ENCODE results near the gene TTC28. TPM values are rescaled to one million over a fixed set of nuclear protein-coding genes. Genes with fewer than 3 reads are reported as not detected.

TTC28 gene
- total RNA-seq, 1 donor from 2014 or later = 88.8 TPM

DNA sequence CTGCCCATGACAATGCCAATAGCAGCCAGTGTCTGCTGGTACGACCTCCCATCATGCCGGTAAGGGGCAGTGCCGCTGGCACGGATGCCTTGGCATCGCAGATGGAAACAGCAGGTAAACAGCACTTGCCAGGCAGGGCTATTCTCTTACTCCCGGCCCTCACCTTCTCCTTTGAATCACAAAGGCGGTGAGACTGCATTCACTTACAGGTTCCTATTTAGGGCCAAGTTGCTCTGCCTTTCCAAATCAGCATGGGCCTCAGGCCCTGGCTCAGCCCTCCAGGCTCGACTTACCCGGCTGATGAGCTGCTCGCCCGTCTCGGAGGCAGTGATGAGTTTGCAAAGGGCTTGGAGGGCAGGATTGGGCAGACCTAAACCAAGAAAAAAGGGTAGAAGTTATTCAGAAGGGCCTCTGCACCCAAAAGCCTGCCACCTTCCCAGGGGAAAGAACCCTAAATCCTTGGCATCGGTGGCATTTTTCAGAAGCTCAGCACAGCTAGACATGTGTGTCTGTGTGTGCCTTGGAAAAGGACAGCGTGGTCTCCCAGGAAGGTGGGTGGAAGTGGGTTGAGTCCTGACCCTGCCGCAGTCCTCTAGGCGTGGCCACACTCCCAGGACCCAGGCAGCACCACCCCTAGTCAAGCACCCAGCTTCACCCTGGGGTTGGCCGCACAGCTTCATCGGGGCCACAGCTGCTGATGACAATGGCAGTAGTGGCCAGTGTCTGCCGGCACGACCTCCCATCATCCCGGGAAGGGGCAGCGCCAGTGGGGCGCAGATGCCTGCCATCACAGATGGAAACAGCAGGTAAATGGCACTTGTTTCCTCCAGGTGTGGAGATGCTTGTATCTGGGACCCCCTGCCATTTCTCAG lies 687.1 kb downstream of the TTC28 start:
- DNase-seq (ENCODE audit: low spot score) = no peak

DNA sequence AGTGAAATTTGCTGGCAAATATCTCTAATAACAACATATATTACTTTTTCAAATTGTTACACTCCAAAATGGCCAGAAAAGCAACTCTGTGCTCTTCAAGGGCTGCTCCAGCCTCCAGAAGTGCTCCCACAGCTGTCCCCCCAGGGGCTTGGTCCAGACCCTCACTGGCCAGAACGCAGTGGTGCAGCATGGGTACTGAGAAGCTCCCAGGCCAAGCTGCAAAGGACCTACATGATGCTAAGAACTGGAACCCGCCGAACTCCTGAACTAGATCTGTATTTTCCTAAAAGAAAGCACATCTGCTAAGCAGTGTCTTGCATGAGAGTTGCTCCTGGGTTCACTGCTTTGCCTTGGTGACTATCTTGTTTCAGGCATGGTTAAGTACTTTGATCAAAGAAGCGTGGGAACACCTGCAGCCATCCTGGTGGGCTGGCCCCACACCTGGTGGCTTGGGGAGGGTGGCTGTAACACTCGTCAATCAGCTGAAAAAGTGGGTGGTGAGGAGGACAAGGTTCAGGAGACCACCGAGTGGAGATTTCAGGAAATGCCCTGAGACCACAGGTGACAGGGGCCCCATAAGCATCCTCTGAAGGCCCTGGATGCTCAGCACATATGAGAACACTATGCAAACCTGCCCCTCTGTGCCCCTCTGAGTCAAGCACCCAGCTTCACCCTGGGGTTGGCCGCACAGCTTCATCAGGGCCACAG lies 687.9 kb downstream of the TTC28 start:
- DNase-seq (ENCODE audit: low spot score) = no peak

DNA sequence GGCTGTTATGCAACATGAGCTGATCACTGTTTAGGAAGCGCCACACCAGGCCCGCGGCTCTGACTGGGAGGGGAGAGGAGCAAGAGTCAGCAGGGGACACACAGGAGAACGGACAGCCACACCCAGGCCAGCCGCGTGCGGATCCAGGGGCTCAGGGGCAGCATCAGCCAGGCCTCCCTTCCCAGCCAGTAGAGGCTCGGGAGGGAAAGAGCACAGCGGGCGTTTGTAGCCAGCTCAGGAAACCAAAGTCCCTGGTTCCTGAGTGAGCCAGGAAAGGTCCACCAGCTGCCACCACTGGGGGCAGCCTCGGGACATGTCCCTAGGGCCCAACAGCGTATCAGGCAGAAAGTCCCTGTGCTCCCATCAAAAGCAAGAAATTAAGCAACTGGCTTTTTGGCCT lies 688.8 kb downstream of the TTC28 start:
- peak; percentile 39 for DNase-seq (ENCODE audit: low spot score)

DNA sequence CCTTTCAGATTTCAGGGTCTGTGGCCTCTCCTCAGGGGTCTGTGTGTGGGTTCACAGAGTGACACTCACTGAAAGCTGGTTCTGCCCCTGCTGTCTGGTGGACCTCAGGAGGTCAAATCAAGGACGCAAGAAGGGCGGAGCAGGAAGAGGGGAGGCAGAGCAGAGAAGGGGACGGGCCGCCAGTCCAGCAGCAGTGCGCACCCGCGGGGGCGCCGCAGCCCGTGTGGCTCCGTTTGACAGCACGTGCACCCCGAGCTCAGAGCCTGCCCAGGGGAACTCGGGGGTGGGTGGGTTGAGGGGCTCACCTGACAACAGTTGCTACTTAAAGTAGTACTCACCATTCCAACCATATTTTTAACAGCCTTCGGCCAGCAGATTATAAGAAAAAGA lies 689.2 kb downstream of the TTC28 start:
- no peak for DNase-seq (ENCODE audit: low spot score)

DNA sequence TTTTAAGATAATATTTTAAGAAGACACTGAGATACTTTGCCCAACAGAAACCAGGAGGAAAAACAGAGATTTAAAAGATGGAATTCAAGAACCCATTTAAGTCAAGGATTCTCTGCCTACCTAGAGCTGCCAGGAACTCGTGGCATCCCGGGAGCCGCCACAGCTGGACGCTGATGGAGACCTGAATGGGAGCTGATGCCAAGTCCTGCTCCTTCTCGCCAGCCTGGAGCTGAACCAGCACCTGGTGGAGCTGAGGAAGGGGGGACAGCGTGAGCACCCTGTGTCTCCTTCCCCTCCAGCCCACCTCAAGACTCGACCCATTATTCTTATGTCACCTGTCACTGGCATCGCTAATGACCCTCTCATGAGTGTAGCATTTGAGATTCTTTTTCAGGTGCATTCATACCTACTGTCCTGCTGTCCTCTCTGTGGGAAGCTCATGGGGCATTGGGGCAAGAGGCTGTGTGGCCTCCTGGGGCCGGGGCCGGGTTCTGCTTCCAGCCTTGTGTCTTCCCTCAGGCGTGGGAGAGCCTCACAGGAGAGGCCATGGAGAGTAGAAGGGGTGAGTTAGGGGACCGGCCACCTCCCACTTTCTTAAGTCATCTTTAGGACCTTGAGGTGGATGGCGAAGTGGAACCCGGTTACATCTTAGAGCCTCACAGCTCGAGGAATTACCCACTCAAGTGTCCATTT lies 689.7 kb downstream of the TTC28 start:
- DNase-seq (ENCODE audit: low spot score) = no peak

DNA sequence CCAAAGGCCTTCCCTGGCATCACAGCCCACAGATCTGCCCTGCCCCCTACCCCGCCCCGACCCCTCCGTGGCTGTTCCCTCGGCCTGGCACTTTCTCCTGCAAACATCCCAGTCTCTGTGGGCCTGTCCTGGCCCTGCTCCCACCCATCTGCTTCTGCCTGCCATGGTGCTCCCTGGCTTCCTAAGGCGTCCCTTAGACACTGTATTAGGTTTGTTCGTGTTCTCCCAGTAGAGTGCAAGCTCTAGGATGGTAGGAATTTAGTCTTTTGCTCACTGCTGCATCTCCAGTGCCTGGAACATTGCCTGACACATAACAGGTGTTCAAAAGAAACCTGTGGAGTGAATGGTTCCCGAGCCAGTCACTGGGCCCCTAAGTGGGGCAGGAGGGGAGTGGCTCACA lies 690.9 kb downstream of the TTC28 start:
- no peak for DNase-seq (ENCODE audit: low spot score)

DNA sequence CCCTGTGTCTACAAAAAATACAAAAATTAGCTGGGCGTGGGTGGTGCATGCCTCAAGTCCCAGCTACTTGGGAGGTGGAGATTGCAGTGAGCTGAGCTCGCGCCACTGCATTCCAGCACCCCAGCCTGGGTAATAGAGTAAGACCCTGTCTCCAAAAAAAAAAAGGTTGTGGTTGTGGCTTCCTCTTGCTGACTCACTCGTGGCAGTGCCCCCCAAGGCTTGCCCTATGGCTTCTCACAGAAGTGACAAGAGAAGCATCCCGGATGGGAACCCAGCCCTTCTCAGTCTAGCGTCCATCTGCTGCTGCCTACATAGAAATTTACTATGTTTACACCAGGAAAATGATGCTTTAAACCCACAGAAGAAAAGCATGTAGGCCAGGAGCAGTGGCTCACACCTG lies 692.1 kb downstream of the TTC28 start:
- peak; percentile 6 for DNase-seq (ENCODE audit: low spot score)

DNA sequence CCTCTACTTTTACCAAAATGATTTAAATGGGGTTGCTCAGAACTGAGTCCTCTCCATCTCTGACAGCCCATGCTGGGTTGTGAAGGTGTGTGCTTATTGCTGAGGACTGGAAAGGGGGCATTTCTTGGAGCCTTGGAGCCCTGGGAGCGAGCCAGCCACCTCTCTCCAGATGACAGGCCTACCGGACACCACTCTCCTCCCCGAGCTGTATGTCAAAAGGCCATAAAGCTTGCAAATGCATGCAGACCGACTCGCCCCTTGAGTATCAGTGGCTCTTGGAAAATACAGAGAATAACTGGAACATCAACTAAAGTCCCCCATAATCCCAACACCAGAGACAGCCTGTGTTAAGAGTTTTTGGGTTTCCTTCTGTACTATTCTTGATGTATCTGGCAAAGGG lies 692.7 kb downstream of the TTC28 start:
- DNase-seq (ENCODE audit: low spot score) = no peak

DNA sequence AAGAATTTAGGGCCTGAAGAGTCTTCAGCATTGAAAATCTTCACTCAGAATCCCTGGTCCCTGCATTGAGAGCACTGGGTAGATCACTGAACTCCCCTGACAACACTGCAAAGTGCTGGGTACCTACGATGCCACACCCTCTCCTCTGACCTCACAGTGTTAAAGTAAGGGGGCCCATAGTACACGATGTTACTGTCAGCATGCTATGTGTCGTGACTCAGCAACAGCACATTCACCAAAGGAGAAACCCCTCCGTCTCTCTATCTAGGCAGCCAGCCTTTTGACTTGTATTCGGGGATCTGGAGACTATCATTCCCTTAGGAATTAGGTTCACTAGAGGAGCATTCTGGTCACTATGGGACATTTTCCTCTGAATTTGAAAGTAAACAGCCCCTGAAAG lies 693.2 kb downstream of the TTC28 start:
- no peak for DNase-seq (ENCODE audit: low spot score)

DNA sequence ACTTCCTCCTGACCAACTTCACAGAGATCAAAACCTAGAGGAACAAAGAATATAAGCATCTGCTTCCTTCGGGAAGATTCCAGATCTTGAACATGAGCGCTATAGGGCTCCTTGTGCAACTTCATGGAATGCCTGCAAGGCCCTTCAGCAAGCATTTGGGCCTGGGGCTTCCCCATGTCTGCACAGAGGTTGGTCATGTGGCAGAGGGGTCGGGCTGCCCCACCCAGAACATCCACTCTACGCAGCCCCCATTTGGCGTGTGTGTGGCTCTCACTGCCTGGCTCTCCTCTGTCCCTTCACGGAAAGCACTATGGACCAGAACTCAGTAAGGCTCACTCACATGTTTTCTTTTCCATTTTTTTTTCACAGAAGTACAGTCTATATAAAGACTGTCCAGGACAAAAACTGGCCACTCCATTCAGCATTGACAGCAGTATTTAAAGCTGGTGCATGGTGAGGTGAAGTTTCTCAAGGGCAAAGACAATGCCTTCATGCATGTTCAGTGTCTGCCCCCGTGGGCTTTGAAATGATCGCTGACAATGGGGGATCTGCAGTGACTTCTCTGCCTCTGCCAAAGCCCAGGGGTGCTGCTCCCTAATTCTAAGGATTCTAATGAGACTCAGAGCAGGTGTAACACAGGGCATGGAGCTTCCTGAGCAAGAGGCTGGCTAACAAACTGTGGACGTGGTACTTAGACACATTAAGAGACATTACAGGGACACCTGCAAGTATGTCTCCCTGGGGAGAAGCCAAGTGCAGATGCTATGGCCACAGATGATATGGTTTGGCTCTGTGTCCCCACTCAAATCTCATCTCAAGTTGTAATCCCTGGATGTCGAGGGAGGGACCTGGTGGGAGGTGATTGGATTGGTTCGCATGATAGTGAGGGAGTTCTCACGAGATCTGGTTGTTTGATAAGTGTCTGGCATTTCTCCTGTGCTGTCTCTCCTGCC lies 694.0 kb downstream of the TTC28 start:
- no peak for DNase-seq (ENCODE audit: low spot score)

DNA sequence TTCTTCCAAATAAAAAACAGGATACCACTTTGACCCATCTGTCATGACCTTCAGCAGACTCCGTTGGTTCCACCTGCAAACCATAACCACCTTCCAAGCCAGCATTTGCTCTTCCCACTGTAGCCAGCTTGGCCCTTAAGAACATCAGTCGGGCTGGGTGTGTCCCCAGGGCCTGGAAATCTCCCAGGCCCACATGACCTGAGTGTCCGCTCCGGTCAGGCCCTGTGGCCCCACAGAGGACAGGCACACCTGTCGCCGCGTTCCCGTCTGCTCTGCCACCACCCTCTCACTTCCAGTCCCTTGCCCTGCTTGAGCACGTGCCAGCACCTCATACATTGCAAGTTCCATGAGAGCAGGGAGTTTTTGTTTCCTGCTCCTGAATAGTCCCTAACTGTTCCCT lies 694.9 kb downstream of the TTC28 start:
- no peak for DNase-seq (ENCODE audit: low spot score)

DNA sequence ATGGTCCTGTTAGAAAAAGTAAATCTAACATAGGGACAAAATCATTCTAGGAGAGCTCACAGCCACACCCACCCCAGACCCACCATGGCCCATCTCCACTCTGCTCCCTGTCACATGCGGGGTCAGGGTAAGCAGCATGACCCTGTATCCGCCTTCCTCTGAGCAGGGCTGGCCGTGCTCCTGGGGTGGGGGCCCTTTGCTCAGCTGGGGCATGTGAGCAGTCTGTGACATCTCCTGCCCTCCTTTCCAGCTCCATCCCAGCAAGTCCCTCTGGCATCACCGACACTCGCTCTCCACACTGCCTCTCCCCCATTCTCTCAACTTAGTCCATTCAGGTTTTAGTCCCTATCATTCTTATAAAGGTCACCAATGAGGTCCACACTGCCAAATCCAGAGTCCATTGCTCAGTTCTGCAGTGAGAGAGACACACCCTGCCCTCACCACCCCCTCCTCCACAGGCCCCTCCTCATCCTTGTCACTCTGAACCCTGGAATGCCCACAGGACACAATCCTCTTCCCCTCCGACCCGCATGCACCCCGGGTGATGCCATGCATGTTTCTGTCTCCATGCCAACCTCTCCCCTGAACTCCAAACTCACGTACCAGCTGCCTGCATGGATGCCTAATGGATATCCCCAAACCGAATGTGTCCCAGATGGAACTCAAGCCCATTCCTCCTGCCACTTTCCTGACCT lies 695.5 kb downstream of the TTC28 start:
- no peak for DNase-seq (ENCODE audit: low spot score)

DNA sequence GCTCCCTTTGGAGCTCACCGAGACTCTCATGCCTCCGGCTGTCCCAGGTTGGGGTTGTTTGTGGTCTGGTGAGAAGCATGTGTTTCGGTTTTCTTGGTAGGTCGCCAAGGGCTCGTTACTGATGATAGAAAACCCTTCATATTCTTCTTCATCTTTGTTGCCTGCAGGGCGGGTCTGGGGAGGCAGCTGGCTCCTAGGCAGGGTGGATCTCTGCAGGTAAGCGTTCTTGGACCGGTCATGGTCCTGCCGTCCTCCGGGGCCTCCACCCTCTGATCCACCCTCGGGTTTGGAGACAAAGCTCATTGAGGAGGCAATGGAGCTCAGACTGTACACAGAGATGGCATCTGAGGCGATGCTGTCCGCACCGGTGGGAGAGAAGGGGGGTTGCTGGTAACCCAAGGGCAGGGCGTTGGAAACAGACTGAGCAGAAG lies 696.3 kb downstream of the TTC28 start:
- DNase-seq (ENCODE audit: low spot score) = no peak

DNA sequence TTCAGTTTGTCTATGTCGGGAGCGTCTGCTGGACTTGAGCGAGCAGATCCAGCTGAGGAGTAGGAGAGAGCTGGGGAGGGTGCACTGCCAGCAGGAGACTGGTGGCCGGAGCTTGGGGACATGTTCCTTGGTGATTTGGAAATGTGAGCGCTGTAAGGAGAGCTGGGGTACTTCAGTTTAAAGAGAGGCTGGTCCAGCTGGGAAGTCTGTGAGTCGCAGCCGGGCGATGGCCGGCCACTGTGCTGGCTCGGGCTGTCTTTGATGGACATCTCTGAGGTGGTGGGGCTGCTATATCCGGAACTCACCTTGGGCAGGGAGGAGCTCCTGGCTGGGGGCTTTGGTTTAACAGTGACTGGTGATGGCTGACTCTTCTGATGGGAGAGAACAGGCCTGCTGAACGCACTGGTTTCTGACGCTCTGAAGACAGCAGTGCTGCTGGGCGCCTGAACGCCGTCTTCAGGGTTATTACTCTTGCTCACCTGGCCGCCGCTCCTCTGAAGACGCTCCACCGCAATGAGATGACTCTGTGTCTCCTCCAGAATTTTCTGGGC lies 696.9 kb downstream of the TTC28 start:
- DNase-seq (ENCODE audit: low spot score) = no peak

DNA sequence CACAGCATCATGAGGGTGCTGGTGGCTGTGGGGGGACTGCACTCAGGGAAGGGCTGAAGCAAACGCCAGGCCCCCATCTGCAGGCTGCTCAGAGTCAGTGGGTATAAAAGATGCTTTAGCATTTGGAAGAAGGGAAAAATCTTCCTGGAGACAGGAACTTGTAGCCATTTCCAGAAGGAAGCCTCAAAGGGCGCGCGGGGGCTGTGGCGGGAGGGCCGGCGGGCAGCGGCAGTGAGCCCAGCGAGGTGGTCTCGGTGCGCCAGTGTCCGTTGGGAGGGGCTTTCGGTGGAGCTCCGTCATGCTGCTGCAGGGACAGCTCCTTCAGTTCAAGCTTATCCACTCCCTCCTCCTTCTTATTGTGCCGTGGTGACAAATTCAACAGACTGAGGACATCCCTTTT lies 697.5 kb downstream of the TTC28 start:
- no peak for DNase-seq (ENCODE audit: low spot score)

DNA sequence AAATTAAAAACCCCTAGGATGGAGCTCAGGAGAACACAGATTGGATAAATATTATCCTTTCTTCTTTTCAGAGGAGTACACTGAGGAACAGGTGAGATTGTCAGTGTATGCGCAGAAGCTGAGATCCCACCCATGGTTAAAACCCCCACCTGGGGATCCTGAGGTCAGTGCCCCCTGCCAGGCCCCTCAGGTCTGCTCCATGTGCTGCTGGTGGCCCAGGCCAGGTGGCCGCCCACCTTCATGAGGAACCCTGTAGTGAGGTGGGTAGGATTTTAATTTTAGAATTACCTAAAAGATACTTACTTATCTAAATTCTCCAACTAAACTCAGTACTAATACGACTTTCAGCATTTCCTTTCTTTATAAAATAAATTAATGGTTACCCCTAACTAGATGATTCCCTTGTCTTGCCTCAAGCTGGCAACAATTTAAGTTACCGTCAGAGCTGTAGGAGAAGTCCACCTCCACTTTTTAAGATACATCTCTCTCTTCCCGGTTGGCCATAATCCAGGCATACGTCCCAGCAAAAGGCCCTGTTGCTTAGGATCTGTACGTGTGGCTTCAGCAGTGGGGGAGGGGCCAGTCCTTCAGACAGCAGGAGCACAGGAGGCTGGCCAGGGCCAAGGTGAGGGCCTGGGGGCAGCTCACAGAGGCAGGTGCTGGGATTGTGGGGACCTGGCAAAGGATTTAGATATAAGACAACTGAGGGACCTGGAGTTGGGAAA lies 699.1 kb downstream of the TTC28 start:
- no peak for DNase-seq (ENCODE audit: low spot score)

DNA sequence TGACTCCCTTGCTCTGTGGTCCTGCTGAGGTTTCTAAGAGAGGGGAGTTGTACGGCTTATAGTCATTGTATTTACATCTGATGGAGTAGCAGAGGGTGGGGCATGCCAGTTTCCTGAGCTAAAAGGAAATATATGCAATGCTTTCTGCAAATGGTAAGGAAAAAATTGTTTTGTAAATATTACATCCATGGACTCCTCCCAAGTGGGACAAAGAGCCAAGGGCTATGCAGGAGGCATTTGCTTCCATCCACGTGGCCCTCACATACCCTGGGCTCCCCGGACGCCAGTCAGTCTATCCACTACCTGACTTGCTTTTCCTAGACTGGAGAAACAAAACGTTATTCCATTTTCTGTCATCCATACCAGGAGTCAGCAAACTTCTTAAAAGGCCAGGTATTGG lies 700.8 kb downstream of the TTC28 start:
- no peak for DNase-seq (ENCODE audit: low spot score)

DNA sequence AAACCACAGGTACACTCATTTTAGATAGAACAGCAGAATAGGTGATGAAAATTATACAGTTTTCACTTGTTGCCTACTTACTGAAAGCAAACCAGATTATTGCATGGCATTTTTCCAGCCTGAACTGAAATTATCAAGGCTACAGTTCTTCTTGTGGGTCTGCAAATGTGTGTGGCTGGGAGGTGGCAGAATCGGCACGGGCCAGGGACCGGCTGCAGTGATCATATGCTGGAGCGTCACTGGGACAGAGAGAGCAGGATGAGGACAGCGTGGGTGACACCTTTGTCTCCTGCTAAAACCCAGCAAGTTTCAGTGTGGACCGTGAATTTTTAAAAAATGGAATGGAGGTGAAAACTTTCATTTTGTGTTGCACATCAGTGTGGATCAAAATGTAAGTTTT lies 701.3 kb downstream of the TTC28 start:
- no peak for DNase-seq (ENCODE audit: low spot score)

DNA sequence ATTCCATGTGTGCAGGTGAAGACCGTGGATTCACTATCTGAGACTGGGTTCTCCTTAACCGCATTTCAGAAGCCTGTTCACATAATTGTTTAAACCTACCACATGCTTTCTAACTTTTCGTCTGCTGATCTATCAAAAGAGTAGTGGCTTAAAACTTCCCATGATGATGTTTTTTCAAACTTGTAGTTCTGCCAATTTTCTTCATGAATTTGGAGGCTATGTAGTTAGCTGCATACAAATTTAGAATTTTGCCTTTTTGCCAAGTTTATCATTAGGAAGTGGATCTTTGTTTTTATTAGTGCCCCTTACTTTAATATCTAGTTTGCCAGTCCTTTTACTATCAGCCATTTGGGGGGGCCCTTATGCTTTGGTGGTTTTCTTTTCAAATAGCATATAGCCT lies 703.1 kb downstream of the TTC28 start:
- DNase-seq (ENCODE audit: low spot score) = no peak

Data from umbilical cord (tissue), 2 donors.